Middle frontal gyrus (tissue), 1 donor: ENCODE results near the gene TRMT10B.
"Not testable (repeated sequence)": the region's sequence is repeated elsewhere in the genome, so short reads cannot be mapped to it uniquely, and the experiment has no call there.

Source experiments
- DNase-seq: peaks from one replicate; pipeline ENCODE4 v3.0.0-alpha.2; 2015; ENCODE audit warnings: low spot score; ENCODE audit errors: extremely low spot score

Gene TRMT10B

GRCh38 chr9:37800631-37801286 lies 47.2 kb downstream of the TRMT10B start, which contains the start of gene DCAF10:
DCAF10 (plus strand) TSS chr9:37800797; CDS start chr9:37800867, 70 bp downstream.
- peak; percentile 61 for DNase-seq

GRCh38 chr9:37801287-37801850 lies 47.8 kb downstream of the TRMT10B start:
- DNase-seq, result no peak

GRCh38 chr9:37801959-37802711 lies 48.5 kb downstream of the TRMT10B start:
- no peak for DNase-seq

GRCh38 chr9:37806271-37806670 lies 52.7 kb downstream of the TRMT10B start:
- no peak for DNase-seq

GRCh38 chr9:37809676-37810075 lies 56.1 kb downstream of the TRMT10B start:
- not testable (repeated sequence) for DNase-seq

- DNase-seq, result no peak
Measured at GRCh38 chr9:37811906-37812476, 58.4 kb downstream of the TRMT10B start.

GRCh38 chr9:37812773-37813379 lies 59.3 kb downstream of the TRMT10B start:
- DNase-seq, result no peak

GRCh38 chr9:37818849-37819248 lies 65.2 kb downstream of the TRMT10B start:
- DNase-seq, result no peak

- no peak for DNase-seq
Measured at GRCh38 chr9:37820142-37820541, 66.5 kb downstream of the TRMT10B start.

- not testable (repeated sequence) for DNase-seq
Measured at GRCh38 chr9:37825174-37825573, 71.6 kb downstream of the TRMT10B start.

- DNase-seq, result no peak
Measured at GRCh38 chr9:37827483-37828165, 74.0 kb downstream of the TRMT10B start.
